WTC11 (cell line): ENCODE measurements around the gene CLK2.

ENCODE experiments used
- ATF1 ChIP-seq: sonication (generic); formaldehyde crosslinking; IDR thresholded peaks from 2 replicates; pipeline ENCODE4 v1.8.1; 2023; ENCODE audit warnings: mild to moderate bottlenecking, moderate library complexity, missing genetic modification reagents
- ATF2 ChIP-seq: sonication (generic); formaldehyde crosslinking; IDR thresholded peaks from 2 replicates; pipeline ENCODE4 v1.8.1; 2022; ENCODE audit warnings: low read depth, missing genetic modification reagents, borderline replicate concordance
- CTCF ChIP-seq: fragments of 200-600 bp; IDR thresholded peaks from 2 replicates; pipeline ENCODE4 v1.8.0; 2022; ENCODE audit warnings: antibody characterized with exemption
- ETV6 ChIP-seq: sonication (generic); formaldehyde crosslinking; IDR thresholded peaks from 2 replicates; pipeline ENCODE4 v1.8.1; 2022; ENCODE audit warnings: mild to moderate bottlenecking, missing genetic modification reagents
- FOXK1 ChIP-seq: sonication (generic); formaldehyde crosslinking; IDR thresholded peaks from 2 replicates; pipeline ENCODE4 v1.8.0; 2022; ENCODE audit warnings: mild to moderate bottlenecking, moderate library complexity, missing genetic modification reagents
- SMAD3 ChIP-seq: sonication (generic); formaldehyde crosslinking; IDR thresholded peaks from 2 replicates; pipeline ENCODE4 v1.8.0; 2022; ENCODE audit warnings: missing genetic modification reagents, mild to moderate bottlenecking, borderline replicate concordance
- TEAD1 ChIP-seq: sonication (generic); formaldehyde crosslinking; IDR thresholded peaks from 2 replicates; pipeline ENCODE4 v1.8.0; 2022; ENCODE audit warnings: mild to moderate bottlenecking, missing genetic modification reagents
- USF1 ChIP-seq: sonication (generic); formaldehyde crosslinking; IDR thresholded peaks from 2 replicates; pipeline ENCODE4 v1.8.0; 2022; ENCODE audit warnings: mild to moderate bottlenecking, missing genetic modification reagents
- ZBTB21 ChIP-seq: sonication (generic); formaldehyde crosslinking; IDR thresholded peaks from 2 replicates; pipeline ENCODE4 v1.8.1; 2023; ENCODE audit warnings: mild to moderate bottlenecking, missing genetic modification reagents, borderline replicate concordance

- TF ChIP-seq CTCF = no peak
- no peak for TF ChIP-seq ATF2
- TF ChIP-seq TEAD1 = no peak
- TF ChIP-seq FOXK1 = no peak
- TF ChIP-seq USF1 (CRISPR knock-in tag) = no peak
- no peak for TF ChIP-seq ATF1 (CRISPR knock-in tag)
- no peak for TF ChIP-seq ZBTB21 (CRISPR knock-in tag)
- no peak for TF ChIP-seq SMAD3 (CRISPR knock-in tag)
- TF ChIP-seq ETV6 (CRISPR knock-in tag) = no peak
These were observed 3.9 kb downstream of the CLK2 start for GRCh38 chr1:155269381-155269780.
